NCI-H146 (cell line): Measurements from ENCODE around the gene OBSCN.
A peak's percentile ranks its signal among the peaks of the same experiment; 100 is the strongest.

Source experiments
- DNase-seq: peaks from one replicate; lab custom pipeline; 2025; lab: John Stamatoyannopoulos, UW

The OBSCN gene

GRCh38 chr1:228359613-228360532 lies 152.0 kb downstream of the OBSCN start:
- DNase-seq: no peak

GRCh38 chr1:228360533-228361313 lies 152.9 kb downstream of the OBSCN start:
- DNase-seq: no peak

- peak; percentile 35 for DNase-seq
Observed at GRCh38 chr1:228361314-228362140, 153.7 kb downstream of the OBSCN start.

GRCh38 chr1:228362141-228362883 lies 154.5 kb downstream of the OBSCN start:
- DNase-seq: no peak

- no peak for DNase-seq
Observed at GRCh38 chr1:228362884-228363450, 155.1 kb downstream of the OBSCN start.

- no peak for DNase-seq
Observed at GRCh38 chr1:228363686-228364067, 155.8 kb downstream of the OBSCN start.

GRCh38 chr1:228364068-228364705 lies 156.3 kb downstream of the OBSCN start:
- no peak for DNase-seq

GRCh38 chr1:228364706-228365213 lies 156.9 kb downstream of the OBSCN start:
- DNase-seq: no peak

- no peak for DNase-seq
Observed at GRCh38 chr1:228365271-228366061, 157.6 kb downstream of the OBSCN start.

GRCh38 chr1:228366062-228366865 lies 158.4 kb downstream of the OBSCN start:
- DNase-seq: no peak

- no peak for DNase-seq
Observed at GRCh38 chr1:228366866-228367741, 159.3 kb downstream of the OBSCN start.

- peak; percentile 66 for DNase-seq
Observed at GRCh38 chr1:228367798-228368791, 160.3 kb downstream of the OBSCN start.

- no peak for DNase-seq
Observed at GRCh38 chr1:228368801-228369607, 161.2 kb downstream of the OBSCN start.

GRCh38 chr1:228369608-228370438 lies 162.0 kb downstream of the OBSCN start:
- no peak for DNase-seq
